Forelimb muscle (tissue), 1 donor: Measurements from ENCODE around the gene SDCBP2. TPM values are rescaled to one million over a fixed set of nuclear protein-coding genes. Genes with fewer than 3 reads are reported as not detected.

Experiments used
- DNase-seq: peaks from one replicate; pipeline ENCODE4 v3.0.0-alpha.2; 2013; ENCODE audit warnings: low read depth
- polyA plus RNA-seq: library from polyadenylated mRNA; unstranded; fragments of 120-200 nt; gene quantifications from one replicate; pipeline ENCODE4 v1.2.1, GENCODE V29; 2013; ENCODE audit not compliant: insufficient read length

Gene SDCBP2
- polyA plus RNA-seq, 1 donor: 1.5 TPM

- no peak for DNase-seq
These were observed 15.5 kb downstream of the SDCBP2 start for GRCh38 chr20:1313236-1313964.

GRCh38 chr20:1312904-1313235 lies 16.1 kb downstream of the SDCBP2 start:
- no peak for DNase-seq

- no peak for DNase-seq
These were observed 16.6 kb downstream of the SDCBP2 start for GRCh38 chr20:1312308-1312707.

- no peak for DNase-seq
These were observed 18.3 kb downstream of the SDCBP2 start for GRCh38 chr20:1310506-1311190.

- DNase-seq: no peak
These were observed 18.9 kb downstream of the SDCBP2 start for GRCh38 chr20:1310071-1310470.

GRCh38 chr20:1309439-1309847 lies 19.5 kb downstream of the SDCBP2 start:
- DNase-seq: no peak

GRCh38 chr20:1308702-1309095 lies 20.2 kb downstream of the SDCBP2 start:
- DNase-seq: no peak

GRCh38 chr20:1308067-1308701 lies 20.8 kb downstream of the SDCBP2 start:
- DNase-seq: no peak

- no peak for DNase-seq
These were observed 21.4 kb downstream of the SDCBP2 start for GRCh38 chr20:1307571-1307971.

- DNase-seq: no peak
These were observed 21.8 kb downstream of the SDCBP2 start for GRCh38 chr20:1307171-1307570.

- DNase-seq: no peak
These were observed 22.4 kb downstream of the SDCBP2 start for GRCh38 chr20:1306316-1307135.

- DNase-seq: no peak
These were observed 23.2 kb downstream of the SDCBP2 start for GRCh38 chr20:1305712-1306111.

GRCh38 chr20:1304710-1305515 lies 24.0 kb downstream of the SDCBP2 start:
- no peak for DNase-seq

GRCh38 chr20:1302685-1303541 lies 26.0 kb downstream of the SDCBP2 start:
- no peak for DNase-seq

GRCh38 chr20:1301031-1301529 lies 27.9 kb downstream of the SDCBP2 start:
- DNase-seq: no peak

- no peak for DNase-seq
These were observed 28.7 kb downstream of the SDCBP2 start for GRCh38 chr20:1300083-1300840.

- DNase-seq: no peak
These were observed 29.4 kb downstream of the SDCBP2 start for GRCh38 chr20:1299522-1299921.

GRCh38 chr20:1298888-1299511 lies 29.9 kb downstream of the SDCBP2 start:
- no peak for DNase-seq

- no peak for DNase-seq
These were observed 30.8 kb downstream of the SDCBP2 start for GRCh38 chr20:1298166-1298565.
